OCI-LY7 (cell line): ENCODE results near the gene ERCC5. TPM values are rescaled to one million over a fixed set of nuclear protein-coding genes. Genes with fewer than 3 reads are reported as not detected.

Experiments
- BruUV-seq: library from RNA; stranded (reverse); fragments of 400-500 nt; replicated peaks from 2 replicates; lab custom pipeline; 2021; lab: Mats Ljungman, UMichigan
- CTCF ChIA-PET: fragments of 300-600 bp; sonication (Branson Sonifier 250); formaldehyde crosslinking; loops from one replicate; lab custom pipeline; 2022; ENCODE audit warnings: antibody characterized with exemption; ENCODE audit not compliant: unreplicated experiment; lab: Charles Lee
- POLR2A ChIA-PET: fragments of 300-600 bp; sonication (Branson Sonifier 250); formaldehyde crosslinking; loops from one replicate; lab custom pipeline; 2022; ENCODE audit warnings: antibody characterized with exemption; lab: Charles Lee
- DNase-seq: peaks from one replicate; pipeline ENCODE4 v3.0.0-alpha.2; 2015; ENCODE audit warnings: low spot score
- H2AFZ ChIP-seq: fragments of 200-600 bp; sonication (generic), shearing (Covaris generic); 2 replicates; pipeline ENCODE4 v1.6.1; 2014; ENCODE audit warnings: mild to moderate bottlenecking, antibody characterized with exemption, low read length, moderate library complexity
- H3K27ac ChIP-seq: fragments of 200-600 bp; sonication (generic); 2 replicates; pipeline ENCODE4 v1.5.1; 2014; ENCODE audit warnings: mixed run types, low read depth, mild to moderate bottlenecking, moderate library complexity, low read length, inconsistent platforms; ENCODE audit not compliant: poor library complexity, severe bottlenecking
- H3K36me3 ChIP-seq: fragments of 200-600 bp; sonication (generic); 2 replicates; pipeline ENCODE4 v1.6.1; 2014; ENCODE audit warnings: mild to moderate bottlenecking, antibody characterized with exemption, low read length, moderate library complexity, mixed read lengths; ENCODE audit not compliant: insufficient read depth
- H3K4me1 ChIP-seq: fragments of 200-600 bp; sonication (generic); 2 replicates; pipeline ENCODE4 v1.5.1; 2014; ENCODE audit warnings: mild to moderate bottlenecking, low read length; ENCODE audit not compliant: insufficient read depth, poor library complexity, severe bottlenecking
- H3K4me2 ChIP-seq: fragments of 200-600 bp; sonication (generic); 2 replicates; pipeline ENCODE4 v1.6.1; 2014; ENCODE audit warnings: mild to moderate bottlenecking, low read length
- H3K4me3 ChIP-seq: fragments of 200-600 bp; sonication (generic); 2 replicates; pipeline ENCODE4 v1.5.1; 2014; ENCODE audit warnings: mild to moderate bottlenecking, low read depth, low read length; ENCODE audit not compliant: poor library complexity, severe bottlenecking
- H3K79me2 ChIP-seq: fragments of 200-600 bp; sonication (generic); 2 replicates; pipeline ENCODE4 v1.6.1; 2016; ENCODE audit warnings: low read depth, mild to moderate bottlenecking, low read length, moderate library complexity, mixed read lengths; ENCODE audit not compliant: insufficient read depth
- H3K9me2 ChIP-seq: fragments of 200-600 bp; sonication (generic); 2 replicates; pipeline ENCODE4 v1.6.1; 2016; ENCODE audit warnings: mild to moderate bottlenecking, low read length, mixed read lengths; ENCODE audit not compliant: insufficient read depth
- H3K9me3 ChIP-seq: fragments of 200-600 bp; sonication (generic); 2 replicates; pipeline ENCODE4 v1.6.1; 2014; ENCODE audit warnings: mild to moderate bottlenecking, mixed run types, low read length, mixed read lengths
- H4K20me1 ChIP-seq: fragments of 200-600 bp; sonication (generic); 2 replicates; pipeline ENCODE4 v1.6.1; 2014; ENCODE audit warnings: mild to moderate bottlenecking, antibody characterized with exemption, low read length, moderate library complexity, mixed read lengths; ENCODE audit not compliant: insufficient read depth
- EZH2phosphoT487 ChIP-seq: fragments of 200-600 bp; sonication (generic); IDR thresholded peaks from 2 replicates; pipeline ENCODE4 v1.6.1; 2018; ENCODE audit warnings: low read depth, borderline replicate concordance, mild to moderate bottlenecking, mixed run types, antibody characterized with exemption, low read length, moderate library complexity, mixed read lengths
- intact Hi-C: fragments of 100-400 bp; cut with micrococcal nuclease; formaldehyde crosslinking; loops from one replicate; pipeline ENCODE4 v1.10.0; 2022; ENCODE audit not compliant: unreplicated experiment
- total RNA-seq, 2 experiments: library from RNA; depleted of rRNA in 1 of 2; stranded (reverse); fragments of >200 nt in 1 of 2; shearing (Covaris generic) in 1 of 2; gene quantifications; 2 replicates each; pipeline ENCODE4 v1.2.3, GENCODE V29; 2014 to 2022
- TF ChIP-seq, protein P1 (sequence below): fragments of 200-600 bp; sonication (generic); conservative IDR thresholded peaks from 2 replicates; pipeline ENCODE4 v1.5.1; 2014; ENCODE audit warnings: mild to moderate bottlenecking, antibody characterized with exemption, low read length, moderate library complexity, mixed read lengths

The ERCC5 gene
- total RNA-seq, 2 experiments from 2014 or later, result 37.9 to 38.5 TPM

DNA sequence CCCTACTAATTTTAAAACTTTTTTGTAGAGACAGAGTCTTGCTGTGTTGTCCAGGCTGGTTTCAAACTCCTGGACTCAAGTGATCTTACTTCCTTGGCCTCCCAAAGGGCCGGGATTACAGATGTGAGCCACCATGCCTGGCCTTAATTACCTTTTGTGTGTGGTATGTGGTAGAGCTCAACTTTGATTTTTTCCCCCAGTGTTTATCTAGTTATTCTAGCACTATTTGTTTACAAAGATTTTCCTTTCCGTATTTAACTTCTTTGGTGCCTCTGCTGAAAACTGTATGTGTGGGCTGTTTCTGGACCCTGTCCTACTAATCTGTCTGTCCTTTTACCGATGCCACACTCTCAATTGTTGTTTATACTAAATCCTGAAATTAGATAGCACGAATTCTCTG lies 9.4 kb upstream of the ERCC5 start:
- Histone ChIP-seq H3K27ac (no peak overlapping the region), H3K9me2 (no peaks in the 10 kb centered on the region), H3K79me2 (no peaks in the 10 kb centered on the region), H4K20me1 (no peaks in the 10 kb centered on the region), H3K9me3 (no peaks in the 10 kb centered on the region), H2AFZ (no peak overlapping the region), H3K4me1 (no peaks in the 10 kb centered on the region), H3K4me3 (no peak overlapping the region), H3K36me3 (no peaks in the 10 kb centered on the region), H3K4me2 (no peak overlapping the region)
- no TSS peak for BruUV-seq
- ChIA-PET POLR2A (no interaction called here), CTCF (no interaction called here)
- TF ChIP-seq, protein P1, sequence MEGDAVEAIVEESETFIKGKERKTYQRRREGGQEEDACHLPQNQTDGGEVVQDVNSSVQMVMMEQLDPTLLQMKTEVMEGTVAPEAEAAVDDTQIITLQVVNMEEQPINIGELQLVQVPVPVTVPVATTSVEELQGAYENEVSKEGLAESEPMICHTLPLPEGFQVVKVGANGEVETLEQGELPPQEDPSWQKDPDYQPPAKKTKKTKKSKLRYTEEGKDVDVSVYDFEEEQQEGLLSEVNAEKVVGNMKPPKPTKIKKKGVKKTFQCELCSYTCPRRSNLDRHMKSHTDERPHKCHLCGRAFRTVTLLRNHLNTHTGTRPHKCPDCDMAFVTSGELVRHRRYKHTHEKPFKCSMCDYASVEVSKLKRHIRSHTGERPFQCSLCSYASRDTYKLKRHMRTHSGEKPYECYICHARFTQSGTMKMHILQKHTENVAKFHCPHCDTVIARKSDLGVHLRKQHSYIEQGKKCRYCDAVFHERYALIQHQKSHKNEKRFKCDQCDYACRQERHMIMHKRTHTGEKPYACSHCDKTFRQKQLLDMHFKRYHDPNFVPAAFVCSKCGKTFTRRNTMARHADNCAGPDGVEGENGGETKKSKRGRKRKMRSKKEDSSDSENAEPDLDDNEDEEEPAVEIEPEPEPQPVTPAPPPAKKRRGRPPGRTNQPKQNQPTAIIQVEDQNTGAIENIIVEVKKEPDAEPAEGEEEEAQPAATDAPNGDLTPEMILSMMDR, result no peak
- no peak for TF ChIP-seq EZH2phosphoT487
- intact Hi-C loops, result no loop called here
- no peak for DNase-seq

DNA sequence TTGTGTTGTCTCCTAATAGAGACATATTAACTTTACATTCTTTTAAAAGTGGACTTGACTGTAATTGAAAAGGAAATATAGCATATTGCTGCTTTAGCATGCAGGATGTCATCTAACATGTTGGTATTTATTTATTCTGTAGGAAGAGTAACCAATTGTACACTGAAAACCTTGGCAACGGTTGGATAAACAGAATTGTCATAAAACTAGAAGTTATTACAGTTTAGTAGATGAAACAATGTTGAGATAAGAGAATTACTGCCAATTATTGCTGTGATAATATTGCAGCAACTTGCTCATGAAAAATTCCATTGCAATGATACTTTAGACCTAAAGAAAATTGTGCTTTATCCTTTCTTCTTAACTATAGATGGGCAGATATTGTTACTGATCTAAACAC lies 7.6 kb upstream of the ERCC5 start:
- intact Hi-C loops, result no loop called here
- H3K4me2 ChIP-seq, result no peak overlapping the region
- DNase-seq, result no peak
- no peak for TF ChIP-seq EZH2phosphoT487
- TF ChIP-seq, protein P1, result no peak
- H3K9me2 ChIP-seq, result no peaks in the 10 kb centered on the region
- H3K4me1 ChIP-seq, result no peaks in the 10 kb centered on the region
- H3K36me3 ChIP-seq, result no peaks in the 10 kb centered on the region
- no peaks in the 10 kb centered on the region for H4K20me1 ChIP-seq
- CTCF ChIA-PET, result no interaction called here
- no peaks in the 10 kb centered on the region for H3K9me3 ChIP-seq
- H3K4me3 ChIP-seq, result no peak overlapping the region
- POLR2A ChIA-PET, result no interaction called here
- no peaks in the 10 kb centered on the region for H3K79me2 ChIP-seq
- H3K27ac ChIP-seq, result no peak overlapping the region
- no TSS peak for BruUV-seq
- H2AFZ ChIP-seq, result no peak overlapping the region

DNA sequence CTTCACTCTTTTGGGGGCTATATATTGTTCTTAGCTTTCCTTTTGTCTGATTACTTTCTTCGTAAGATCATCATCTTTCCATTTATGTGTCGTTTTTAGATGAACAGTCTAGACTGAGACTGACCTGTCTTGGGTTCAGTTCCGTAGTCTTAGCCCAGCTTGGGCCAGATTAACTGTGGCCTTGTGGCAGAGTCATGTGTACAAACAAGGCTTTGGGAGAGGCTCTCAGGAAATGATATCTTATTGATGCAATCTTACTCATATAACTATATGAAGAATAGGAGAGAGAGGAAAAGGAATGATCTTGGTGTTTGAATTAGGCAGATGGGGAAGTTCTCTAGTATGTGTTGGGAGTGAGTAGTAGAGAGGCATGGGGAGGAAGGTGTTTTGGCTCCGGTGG lies 6.8 kb upstream of the ERCC5 start:
- Histone ChIP-seq H3K27ac (no peak overlapping the region), H3K4me3 (no peak overlapping the region), H2AFZ (no peak overlapping the region), H3K9me3 (no peaks in the 10 kb centered on the region), H3K4me2 (no peak overlapping the region), H3K4me1 (no peaks in the 10 kb centered on the region), H3K79me2 (no peaks in the 10 kb centered on the region), H3K9me2 (no peaks in the 10 kb centered on the region), H4K20me1 (no peaks in the 10 kb centered on the region), H3K36me3 (no peaks in the 10 kb centered on the region)
- no peak for DNase-seq
- intact Hi-C loops, result no loop called here
- ChIA-PET POLR2A (no interaction called here), CTCF (no interaction called here)
- no peak for TF ChIP-seq EZH2phosphoT487
- TF ChIP-seq, protein P1, result no peak
- BruUV-seq, result no TSS peak
